WTC11 (cell line): ENCODE data around the gene NCKIPSD.

ENCODE experiments used
- ATF1 ChIP-seq: sonication (generic); formaldehyde crosslinking; IDR thresholded peaks from 2 replicates; pipeline ENCODE4 v1.8.1; 2023; ENCODE audit warnings: mild to moderate bottlenecking, moderate library complexity, missing genetic modification reagents
- ETV6 ChIP-seq: sonication (generic); formaldehyde crosslinking; IDR thresholded peaks from 2 replicates; pipeline ENCODE4 v1.8.1; 2022; ENCODE audit warnings: mild to moderate bottlenecking, missing genetic modification reagents
- SMAD4 ChIP-seq: sonication (generic); formaldehyde crosslinking; IDR thresholded peaks from 2 replicates; pipeline ENCODE4 v1.8.0; 2022; ENCODE audit warnings: mild to moderate bottlenecking, missing genetic modification reagents
- SP1 ChIP-seq: sonication (generic); formaldehyde crosslinking; conservative IDR thresholded peaks from 2 replicates; pipeline ENCODE4 v1.8.1; 2022; ENCODE audit warnings: missing genetic modification reagents
- TEAD4 ChIP-seq: sonication (generic); formaldehyde crosslinking; IDR thresholded peaks from 2 replicates; pipeline ENCODE4 v1.8.0; 2022; ENCODE audit warnings: mild to moderate bottlenecking, missing genetic modification reagents
- TF ChIP-seq, protein P1 (sequence below): sonication (generic); formaldehyde crosslinking; IDR thresholded peaks from 2 replicates; pipeline ENCODE4 v1.8.0; 2023; ENCODE audit warnings: missing genetic modification reagents
- TF ChIP-seq, protein P2 (sequence below): fragments of 200-600 bp; IDR thresholded peaks from 2 replicates; pipeline ENCODE4 v1.8.0; 2022; ENCODE audit warnings: antibody characterized with exemption

DNA sequence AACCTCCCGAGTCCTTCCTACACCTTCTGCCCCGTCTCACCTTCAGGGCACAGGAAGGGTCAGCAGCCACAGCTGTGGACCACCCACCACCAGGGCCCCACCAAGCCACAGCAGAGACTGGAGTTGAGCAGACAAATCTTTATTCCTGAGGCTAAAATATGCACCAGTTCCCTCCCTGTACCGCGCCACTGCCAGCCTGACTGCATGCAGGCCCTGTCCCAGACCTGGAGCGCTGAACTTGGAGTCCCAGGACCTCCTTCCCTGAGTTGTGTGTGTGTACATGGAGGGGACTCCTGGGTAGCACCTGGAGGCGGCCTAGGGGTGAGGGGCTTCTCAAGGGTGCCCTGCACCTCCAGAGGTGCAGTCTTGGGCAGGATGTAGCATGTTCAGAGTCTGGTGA is 60.1 kb downstream of the NCKIPSD start:
- TF ChIP-seq, protein P1, sequence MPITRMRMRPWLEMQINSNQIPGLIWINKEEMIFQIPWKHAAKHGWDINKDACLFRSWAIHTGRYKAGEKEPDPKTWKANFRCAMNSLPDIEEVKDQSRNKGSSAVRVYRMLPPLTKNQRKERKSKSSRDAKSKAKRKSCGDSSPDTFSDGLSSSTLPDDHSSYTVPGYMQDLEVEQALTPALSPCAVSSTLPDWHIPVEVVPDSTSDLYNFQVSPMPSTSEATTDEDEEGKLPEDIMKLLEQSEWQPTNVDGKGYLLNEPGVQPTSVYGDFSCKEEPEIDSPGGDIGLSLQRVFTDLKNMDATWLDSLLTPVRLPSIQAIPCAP (CRISPR knock-in tag), result no peak
- TF ChIP-seq, protein P2, sequence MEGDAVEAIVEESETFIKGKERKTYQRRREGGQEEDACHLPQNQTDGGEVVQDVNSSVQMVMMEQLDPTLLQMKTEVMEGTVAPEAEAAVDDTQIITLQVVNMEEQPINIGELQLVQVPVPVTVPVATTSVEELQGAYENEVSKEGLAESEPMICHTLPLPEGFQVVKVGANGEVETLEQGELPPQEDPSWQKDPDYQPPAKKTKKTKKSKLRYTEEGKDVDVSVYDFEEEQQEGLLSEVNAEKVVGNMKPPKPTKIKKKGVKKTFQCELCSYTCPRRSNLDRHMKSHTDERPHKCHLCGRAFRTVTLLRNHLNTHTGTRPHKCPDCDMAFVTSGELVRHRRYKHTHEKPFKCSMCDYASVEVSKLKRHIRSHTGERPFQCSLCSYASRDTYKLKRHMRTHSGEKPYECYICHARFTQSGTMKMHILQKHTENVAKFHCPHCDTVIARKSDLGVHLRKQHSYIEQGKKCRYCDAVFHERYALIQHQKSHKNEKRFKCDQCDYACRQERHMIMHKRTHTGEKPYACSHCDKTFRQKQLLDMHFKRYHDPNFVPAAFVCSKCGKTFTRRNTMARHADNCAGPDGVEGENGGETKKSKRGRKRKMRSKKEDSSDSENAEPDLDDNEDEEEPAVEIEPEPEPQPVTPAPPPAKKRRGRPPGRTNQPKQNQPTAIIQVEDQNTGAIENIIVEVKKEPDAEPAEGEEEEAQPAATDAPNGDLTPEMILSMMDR, result no peak
- no peak for TF ChIP-seq TEAD4
- no peak for TF ChIP-seq ETV6 (CRISPR knock-in tag)
- TF ChIP-seq SP1 (CRISPR knock-in tag), result no peak
- TF ChIP-seq ATF1, result no peak
- TF ChIP-seq SMAD4 (CRISPR knock-in tag), result no peak
